ENCODE results near the gene TMCO6. TPM values are rescaled to one million over a fixed set of nuclear protein-coding genes. Genes with fewer than 3 reads are reported as not detected.
"Not testable (repeated sequence)": the region's sequence is repeated elsewhere in the genome, so short reads cannot be mapped to it uniquely, and the experiment has no call there.

Gene TMCO6
- total and polyA plus RNA-seq, 2 donors from 2014 or later: 7.6 to 19.0 TPM

DNA sequence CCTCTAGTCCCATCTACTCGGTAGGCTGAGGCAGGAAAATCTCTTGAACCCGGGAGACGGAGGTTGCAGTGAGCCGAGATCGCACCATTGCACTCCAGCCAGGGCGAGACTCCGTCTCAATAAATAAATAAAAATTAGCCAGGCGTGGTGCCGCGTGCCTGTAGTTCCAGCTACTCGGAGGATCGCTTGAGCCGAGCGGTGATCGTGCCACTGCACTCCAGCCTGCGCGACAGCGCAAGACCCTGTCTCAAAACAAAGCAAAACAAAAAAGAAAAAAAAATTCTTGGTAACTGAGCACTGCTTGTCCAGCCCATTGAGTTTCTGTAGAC is 24.7 kb downstream of the TMCO6 start:
- intact Hi-C loops (cut with DNase I): no loop called here
- DNase-seq (peak in 4 of 5 donors; percentile 43 to 77 (median 54)), FAIRE-seq (no peak)
- H3K27me3 ChIP-seq (ENCODE audit: control insufficient read depth, insufficient read depth, low read length): no peaks in the 10 kb centered on the region
- H3K4me1 ChIP-seq (ENCODE audit: control insufficient read depth in 2 of 3, insufficient read depth in 2 of 3, low read depth in 1 of 3, low read length in 3 of 3): no peaks in the 10 kb centered on the region
- TF ChIP-seq, protein P1, sequence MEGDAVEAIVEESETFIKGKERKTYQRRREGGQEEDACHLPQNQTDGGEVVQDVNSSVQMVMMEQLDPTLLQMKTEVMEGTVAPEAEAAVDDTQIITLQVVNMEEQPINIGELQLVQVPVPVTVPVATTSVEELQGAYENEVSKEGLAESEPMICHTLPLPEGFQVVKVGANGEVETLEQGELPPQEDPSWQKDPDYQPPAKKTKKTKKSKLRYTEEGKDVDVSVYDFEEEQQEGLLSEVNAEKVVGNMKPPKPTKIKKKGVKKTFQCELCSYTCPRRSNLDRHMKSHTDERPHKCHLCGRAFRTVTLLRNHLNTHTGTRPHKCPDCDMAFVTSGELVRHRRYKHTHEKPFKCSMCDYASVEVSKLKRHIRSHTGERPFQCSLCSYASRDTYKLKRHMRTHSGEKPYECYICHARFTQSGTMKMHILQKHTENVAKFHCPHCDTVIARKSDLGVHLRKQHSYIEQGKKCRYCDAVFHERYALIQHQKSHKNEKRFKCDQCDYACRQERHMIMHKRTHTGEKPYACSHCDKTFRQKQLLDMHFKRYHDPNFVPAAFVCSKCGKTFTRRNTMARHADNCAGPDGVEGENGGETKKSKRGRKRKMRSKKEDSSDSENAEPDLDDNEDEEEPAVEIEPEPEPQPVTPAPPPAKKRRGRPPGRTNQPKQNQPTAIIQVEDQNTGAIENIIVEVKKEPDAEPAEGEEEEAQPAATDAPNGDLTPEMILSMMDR (IDR thresholded peaks at IDR 0.05; ENCODE audit: borderline replicate concordance, extremely low read depth, insufficient read depth): no peak
- peak overlapping the region; percentile 83 to 91 (median 89) for H3K4me3 ChIP-seq (ENCODE audit: low read length in 3 of 3)
- no peaks in the 10 kb centered on the region for H3K9me3 ChIP-seq (ENCODE audit: control insufficient read depth in 2 of 3, insufficient read depth in 1 of 3, low read length in 3 of 3)
- peaks cover 0 to 50% (median 40%) of the 10 kb centered on the region in 3 donors for H3K36me3 ChIP-seq (ENCODE audit: control insufficient read depth in 2 of 3, insufficient read depth in 3 of 3, low read length in 3 of 3)
- peak overlapping the region; percentile 86 to 91 for H3K27ac ChIP-seq (ENCODE audit: low read depth in 2 of 2, low read length in 2 of 2)
- peak overlapping the region in 2 of 3 donors; percentile 75 to 84 for H3K9ac ChIP-seq (ENCODE audit: low read length in 3 of 3)

DNA sequence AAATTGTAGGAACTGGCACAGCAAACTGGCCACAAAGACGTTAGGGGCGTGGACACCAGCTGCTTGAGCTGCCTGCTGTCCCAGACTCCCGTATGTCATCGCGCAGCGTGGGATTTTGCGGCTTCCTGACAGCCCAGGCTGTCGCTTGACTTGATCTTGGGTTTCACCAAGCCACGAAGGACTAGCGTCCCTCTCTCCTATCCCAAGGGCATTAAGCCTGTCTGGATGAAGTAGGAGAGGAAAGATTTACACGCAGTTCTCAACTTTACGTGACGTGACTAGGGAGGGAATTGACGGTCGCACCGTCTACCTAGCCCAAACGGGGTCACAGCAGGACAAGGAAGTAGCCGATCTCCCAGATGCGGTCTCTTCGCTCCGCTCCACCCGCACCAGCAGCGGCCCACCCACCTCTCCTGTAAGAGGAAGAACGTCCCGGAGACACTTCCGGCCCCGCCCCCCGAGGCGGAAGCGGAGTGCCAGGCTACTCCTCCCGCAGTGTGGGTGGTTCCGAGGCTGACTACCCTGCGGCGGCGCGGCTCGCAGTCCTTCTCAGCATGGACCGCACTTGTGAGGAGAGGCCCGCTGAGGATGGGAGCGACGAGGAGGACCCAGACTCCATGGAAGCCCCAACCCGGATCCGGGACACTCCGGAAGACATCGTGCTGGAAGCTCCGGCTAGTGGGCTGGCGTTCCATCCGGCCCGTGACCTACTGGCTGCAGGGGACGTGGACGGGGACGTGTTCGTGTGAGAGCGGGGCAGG is 25.3 kb downstream of the TMCO6 start, which contains the start of gene WDR55:
Gene WDR55, plus strand, starts transcription at position 546 of the 761 bp plus-strand sequence. Its CDS starts 9 bp downstream, at position 555.
- intact Hi-C loops (cut with DNase I): no loop called here
- Histone ChIP-seq H3K27me3 (ENCODE audit: control insufficient read depth, insufficient read depth, low read length) (no peaks in the 10 kb centered on the region), H3K4me3 (ENCODE audit: low read length in 3 of 3) (peak within 1 kb of the TSS; percentile 83 to 91 (median 89)), H3K9ac (ENCODE audit: low read length in 3 of 3) (peak within 1 kb of the TSS; percentile 75 to 87 (median 84)), H3K4me1 (ENCODE audit: control insufficient read depth in 2 of 3, insufficient read depth in 2 of 3, low read depth in 1 of 3, low read length in 3 of 3) (no peaks in the 10 kb centered on the region), H3K27ac (ENCODE audit: low read depth in 2 of 2, low read length in 2 of 2) (peak within 1 kb of the TSS; percentile 86 to 91), H3K9me3 (ENCODE audit: control insufficient read depth in 2 of 3, insufficient read depth in 1 of 3, low read length in 3 of 3) (no peaks in the 10 kb centered on the region), H3K36me3 (ENCODE audit: control insufficient read depth in 2 of 3, insufficient read depth in 3 of 3, low read length in 3 of 3) (peaks cover 0 to 49% (median 40%) of the 10 kb centered on the region in 3 donors)
- peak; percentile 93 to 99 (median 95) for DNase-seq
- FAIRE-seq: no peak
- TF ChIP-seq, protein P1 (IDR thresholded peaks at IDR 0.05; ENCODE audit: borderline replicate concordance, extremely low read depth, insufficient read depth): no peak

DNA sequence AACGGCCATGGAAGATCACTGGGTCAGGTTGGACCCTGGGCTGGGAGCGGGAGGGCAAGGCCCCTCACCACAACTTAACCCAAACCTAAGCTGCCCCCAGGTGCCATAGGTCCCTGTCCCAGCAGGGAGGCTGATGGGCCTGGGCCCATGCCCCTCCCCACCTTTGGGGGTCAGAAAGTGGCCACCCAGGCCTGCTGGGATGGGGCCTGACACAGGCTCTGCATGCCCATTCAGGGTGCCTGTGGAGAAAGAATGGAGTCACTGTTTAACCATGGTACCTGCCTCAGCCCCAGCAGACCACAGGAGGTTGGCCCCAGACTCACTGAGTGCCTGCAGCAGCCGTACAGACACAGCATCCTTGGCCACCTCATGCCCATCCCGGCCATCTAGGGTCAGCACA is 31.8 kb downstream of the TMCO6 start:
- DNase-seq; H3K4me1 ChIP-seq (ENCODE audit: control insufficient read depth in 2 of 3, insufficient read depth in 2 of 3, low read depth in 1 of 3, low read length in 3 of 3); H3K4me3 ChIP-seq (ENCODE audit: low read length in 3 of 3); FAIRE-seq; H3K27ac ChIP-seq (ENCODE audit: low read depth in 2 of 2, low read length in 2 of 2); H3K27me3 ChIP-seq (ENCODE audit: control insufficient read depth, insufficient read depth, low read length); H3K9ac ChIP-seq (ENCODE audit: low read length in 3 of 3); H3K9me3 ChIP-seq (ENCODE audit: control insufficient read depth in 2 of 3, insufficient read depth in 1 of 3, low read length in 3 of 3); intact Hi-C loops (cut with DNase I): not testable (repeated sequence)
- H3K36me3 ChIP-seq (ENCODE audit: control insufficient read depth in 2 of 3, insufficient read depth in 3 of 3, low read length in 3 of 3): peaks cover 0 to 32% (median 32%) of the 10 kb centered on the region in 3 donors

DNA sequence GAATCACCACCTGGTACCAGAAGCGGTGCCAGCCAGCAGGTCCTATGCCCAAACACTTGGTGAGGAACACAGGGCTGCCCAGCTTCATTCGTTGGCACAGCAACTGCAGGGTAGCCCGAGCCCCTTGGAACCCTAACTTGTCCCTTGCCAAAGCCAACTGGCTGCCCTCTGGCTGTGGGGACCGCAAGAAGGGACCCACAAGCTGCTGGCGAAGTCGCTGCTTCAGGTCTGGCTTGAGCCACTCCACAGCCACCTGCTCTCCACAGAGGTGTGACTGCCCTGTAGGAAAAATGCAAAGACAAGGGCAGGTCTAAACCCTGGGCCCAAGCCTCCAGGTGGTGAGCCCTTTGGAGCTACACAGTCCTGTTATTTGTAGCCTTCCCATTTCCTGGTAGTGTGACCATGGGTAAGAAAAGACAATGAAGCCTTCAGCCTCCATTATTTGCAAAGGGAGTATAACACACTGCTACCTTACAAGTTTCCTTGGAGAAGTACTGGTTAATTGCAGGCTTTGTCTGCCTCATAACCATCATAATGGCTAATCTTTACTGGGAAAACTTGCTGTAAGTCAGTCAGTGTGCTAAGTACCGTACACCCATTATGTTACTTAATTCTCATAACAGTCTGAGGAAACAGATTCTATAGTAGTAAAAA is 32.3 kb downstream of the TMCO6 start:
- DNase-seq: no peak

More for the DNA sequence above, 32.3 kb downstream of the TMCO6 start:
- no peak for FAIRE-seq
- H3K4me3 ChIP-seq (ENCODE audit: low read length in 3 of 3): no peak overlapping the region
- no peak overlapping the region for H3K9ac ChIP-seq (ENCODE audit: low read length in 3 of 3)
- H3K36me3 ChIP-seq (ENCODE audit: control insufficient read depth in 2 of 3, insufficient read depth in 3 of 3, low read length in 3 of 3): peaks cover 0 to 38% (median 35%) of the 10 kb centered on the region in 3 donors
- intact Hi-C loops (cut with DNase I): no loop called here
- H3K4me1 ChIP-seq (ENCODE audit: control insufficient read depth in 2 of 3, insufficient read depth in 2 of 3, low read depth in 1 of 3, low read length in 3 of 3): no peaks in the 10 kb centered on the region
- H3K27me3 ChIP-seq (ENCODE audit: control insufficient read depth, insufficient read depth, low read length): no peaks in the 10 kb centered on the region
- H3K9me3 ChIP-seq (ENCODE audit: control insufficient read depth in 2 of 3, insufficient read depth in 1 of 3, low read length in 3 of 3): no peaks in the 10 kb centered on the region
- TF ChIP-seq, protein P1 (IDR thresholded peaks at IDR 0.05; ENCODE audit: borderline replicate concordance, extremely low read depth, insufficient read depth): no peak
- no peak overlapping the region for H3K27ac ChIP-seq (ENCODE audit: low read depth in 2 of 2, low read length in 2 of 2)

All from kidney (tissue), 14 donors.